ENCODE data around the gene ARHGEF16.

Gene ARHGEF16

GRCh38 chr1:3504151-3504821, 49.8 kb downstream of the ARHGEF16 start:
- DNase-seq, result no peak

DNA sequence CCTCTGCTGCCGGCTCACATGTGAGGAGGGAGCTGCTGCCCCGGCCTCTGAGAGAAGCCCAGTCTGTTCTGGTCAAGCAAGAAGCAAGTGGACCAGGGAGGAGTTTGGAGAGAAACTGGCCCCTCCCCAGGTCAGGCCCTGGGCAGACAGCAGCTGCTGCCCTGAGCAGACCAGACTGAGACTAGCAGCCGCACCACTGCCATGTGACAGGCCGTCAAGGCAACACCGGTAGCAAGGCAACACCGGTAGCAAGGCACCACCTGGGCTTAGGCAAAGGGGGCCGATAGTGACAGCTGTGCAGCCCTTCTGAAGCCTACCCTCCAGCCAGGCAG, 50.3 kb downstream of the ARHGEF16 start:
- no peak for DNase-seq

GRCh38 chr1:3505161-3505560, 50.7 kb downstream of the ARHGEF16 start:
- no peak for DNase-seq

GRCh38 chr1:3506041-3506440, 51.6 kb downstream of the ARHGEF16 start:
- no peak for DNase-seq

- no peak for DNase-seq
Measured at GRCh38 chr1:3506943-3507342, 52.5 kb downstream of the ARHGEF16 start.

GRCh38 chr1:3507636-3508275, 53.3 kb downstream of the ARHGEF16 start:
- DNase-seq, result no peak

DNA sequence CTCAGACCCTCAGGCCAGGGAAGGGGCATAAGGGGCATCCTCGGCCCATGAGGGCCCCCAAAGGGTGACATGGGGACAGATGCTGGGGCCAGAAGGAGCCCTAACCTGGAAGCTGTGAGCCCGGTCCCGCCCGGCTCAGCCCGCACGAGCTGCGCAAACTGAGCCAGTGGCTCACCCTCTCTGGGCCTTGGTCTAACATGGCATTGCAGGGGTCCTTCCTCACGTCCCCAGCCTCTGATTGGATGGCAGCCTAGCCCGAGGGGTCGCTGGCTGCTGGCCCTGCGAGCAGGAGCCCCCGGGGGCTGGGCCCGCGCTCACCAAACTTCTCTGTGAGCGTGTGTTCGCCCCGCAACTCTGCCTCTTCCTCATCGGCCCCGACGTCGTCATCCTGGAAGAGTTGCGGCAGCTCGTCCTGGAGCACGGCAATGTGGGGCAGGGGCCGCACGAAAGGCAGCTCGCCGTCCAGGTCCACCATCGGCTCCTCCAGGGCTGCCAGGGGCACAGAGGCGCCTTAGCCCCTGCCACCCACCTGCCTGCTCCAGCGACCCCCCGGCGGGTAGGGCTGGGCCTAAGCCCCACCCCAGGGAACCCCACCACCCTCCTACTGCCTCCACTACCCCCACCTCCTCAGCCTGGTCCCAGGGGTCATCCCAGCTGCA, 54.4 kb downstream of the ARHGEF16 start:
- no peak for DNase-seq

DNA sequence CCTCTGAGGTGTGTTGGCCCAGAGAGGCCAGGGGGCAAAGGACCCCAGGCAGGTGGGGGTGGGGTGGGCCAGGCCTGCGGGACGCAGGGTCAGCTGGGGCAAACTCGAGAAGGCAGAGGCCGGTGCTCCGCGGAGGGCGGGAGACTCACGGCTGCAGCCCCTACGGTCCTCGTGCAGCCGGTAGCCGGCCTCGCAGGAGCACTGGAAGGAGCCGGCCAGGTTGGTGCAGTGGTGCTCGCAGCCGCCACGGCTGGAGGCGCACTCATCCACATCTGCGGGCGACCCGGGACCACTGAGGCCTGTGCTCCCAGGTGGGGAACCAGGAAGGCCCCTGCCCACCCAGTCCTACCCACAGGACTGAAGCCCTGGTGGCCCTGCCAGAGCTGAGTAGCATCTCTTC, 55.3 kb downstream of the ARHGEF16 start:
- DNase-seq, result no peak

DNA sequence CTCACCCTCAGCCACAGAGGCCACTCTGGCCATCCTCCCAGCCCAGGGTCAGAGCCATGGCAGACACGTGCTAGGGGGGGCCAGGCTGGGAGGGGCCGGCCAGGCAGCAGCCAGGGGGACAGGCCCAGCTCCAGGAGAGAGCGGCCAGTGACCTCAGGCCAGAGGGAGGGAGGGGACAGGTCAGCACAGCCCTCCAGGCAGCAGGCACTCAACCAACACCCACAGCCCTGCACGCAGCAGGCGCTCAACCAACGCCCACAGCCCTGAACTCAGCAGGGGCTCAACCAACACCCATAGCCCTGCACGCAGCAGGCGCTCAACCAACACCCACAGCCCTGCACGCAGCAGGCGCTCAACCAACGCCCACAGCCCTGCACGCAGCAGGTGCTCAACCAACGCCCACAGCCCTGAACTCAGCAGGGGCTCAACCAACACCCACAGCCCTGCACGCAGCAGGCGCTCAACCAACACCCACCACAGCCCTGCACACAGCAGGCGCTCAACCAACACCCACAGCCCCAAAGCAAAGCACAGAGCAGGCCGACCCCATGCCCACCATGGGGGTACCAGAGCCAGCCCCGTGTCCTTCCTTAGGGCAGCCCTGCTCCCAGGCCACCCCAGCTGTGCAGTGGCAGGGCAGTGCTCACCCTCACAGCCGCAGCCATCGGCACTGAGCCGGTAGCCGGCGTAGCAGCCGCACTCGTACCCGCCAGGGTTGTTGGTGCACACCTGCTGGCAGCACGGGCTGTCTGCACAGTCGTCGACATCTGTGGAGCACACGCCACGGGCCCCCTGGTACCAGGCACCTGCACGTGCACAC, 55.9 kb downstream of the ARHGEF16 start:
- DNase-seq, result no peak

GRCh38 chr1:3510956-3511250, 56.4 kb downstream of the ARHGEF16 start:
- no peak for DNase-seq

DNA sequence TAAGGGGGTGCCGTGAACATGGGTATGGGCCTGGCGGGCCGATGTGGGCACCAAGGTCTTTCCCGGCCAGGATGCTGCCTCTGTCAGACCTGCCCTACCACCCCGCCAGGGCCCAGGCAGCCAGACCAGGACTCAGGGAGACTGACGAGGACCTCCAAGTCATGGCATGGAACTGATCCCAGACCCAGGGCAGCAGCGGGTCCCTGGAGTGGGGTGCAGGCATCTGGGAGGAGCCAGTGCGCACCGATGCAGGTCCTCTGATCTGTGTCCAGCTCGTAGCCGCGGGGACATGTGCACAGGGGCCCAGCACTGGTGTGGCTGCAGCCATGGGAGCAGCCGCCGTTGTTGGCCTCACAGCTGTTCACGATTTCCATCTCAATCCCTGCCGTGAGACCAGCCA, 56.8 kb downstream of the ARHGEF16 start:
- no peak for DNase-seq

GRCh38 chr1:3511856-3512255, 57.4 kb downstream of the ARHGEF16 start:
- no peak for DNase-seq

DNA sequence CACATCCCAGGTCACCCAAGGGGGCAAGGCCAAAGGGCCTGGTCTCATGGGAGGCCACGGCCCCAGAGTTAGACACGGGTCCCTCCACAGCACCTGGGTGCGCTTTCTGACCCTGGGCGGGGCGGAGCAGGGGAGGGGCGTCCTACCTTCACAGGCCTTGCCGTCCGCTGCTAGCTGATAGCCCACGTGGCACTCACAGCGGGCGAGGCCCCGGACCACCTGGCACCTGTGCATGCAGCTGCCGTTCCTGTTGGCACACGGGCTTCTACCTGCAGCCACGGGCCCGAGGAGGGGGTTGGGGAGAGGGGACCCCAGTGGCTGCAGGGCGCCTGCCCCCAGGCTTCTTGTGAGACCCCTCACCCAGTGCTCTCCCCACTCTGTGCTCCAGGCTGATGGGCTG, 59.9 kb downstream of the ARHGEF16 start:
- no peak for DNase-seq

- DNase-seq, result no peak
Measured at GRCh38 chr1:3515272-3515671, 60.8 kb downstream of the ARHGEF16 start.

DNA sequence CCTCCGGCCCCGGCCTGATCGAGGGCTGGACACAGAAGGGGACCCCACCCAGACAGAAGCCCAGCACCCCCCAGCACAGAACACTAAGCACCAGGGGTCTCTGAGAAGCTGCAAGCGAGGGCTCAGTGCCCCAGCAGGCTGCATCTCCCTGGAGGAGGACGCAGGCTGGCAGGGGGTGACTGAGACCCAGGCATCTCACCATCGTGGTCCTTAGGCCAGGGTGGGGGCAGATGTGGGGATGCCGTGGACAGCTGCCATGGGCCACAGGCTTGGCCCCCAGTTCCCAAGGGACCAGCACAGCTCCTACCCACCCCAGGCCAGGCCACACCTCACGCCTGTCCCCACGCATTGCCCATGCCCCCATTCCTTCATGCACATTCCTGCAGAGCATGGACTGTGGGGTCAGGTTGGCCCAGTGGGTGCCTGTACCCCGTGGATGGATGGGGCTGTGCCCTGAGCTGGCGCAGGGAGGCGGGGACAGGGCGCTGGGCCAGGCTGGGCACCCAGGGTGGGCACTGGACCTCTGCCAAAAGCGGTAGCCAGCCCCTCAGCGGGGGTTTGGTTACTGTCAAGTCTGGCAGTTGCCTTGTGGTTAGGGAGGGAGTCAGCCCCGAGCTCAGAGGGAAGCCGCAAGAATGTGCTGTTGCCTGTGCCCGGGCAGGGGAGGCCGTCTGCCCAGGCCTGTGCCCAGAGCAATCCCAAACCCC, 61.5 kb downstream of the ARHGEF16 start:
- DNase-seq, result no peak

GRCh38 chr1:3516481-3516869, 62.0 kb downstream of the ARHGEF16 start:
- DNase-seq, result no peak

DNA sequence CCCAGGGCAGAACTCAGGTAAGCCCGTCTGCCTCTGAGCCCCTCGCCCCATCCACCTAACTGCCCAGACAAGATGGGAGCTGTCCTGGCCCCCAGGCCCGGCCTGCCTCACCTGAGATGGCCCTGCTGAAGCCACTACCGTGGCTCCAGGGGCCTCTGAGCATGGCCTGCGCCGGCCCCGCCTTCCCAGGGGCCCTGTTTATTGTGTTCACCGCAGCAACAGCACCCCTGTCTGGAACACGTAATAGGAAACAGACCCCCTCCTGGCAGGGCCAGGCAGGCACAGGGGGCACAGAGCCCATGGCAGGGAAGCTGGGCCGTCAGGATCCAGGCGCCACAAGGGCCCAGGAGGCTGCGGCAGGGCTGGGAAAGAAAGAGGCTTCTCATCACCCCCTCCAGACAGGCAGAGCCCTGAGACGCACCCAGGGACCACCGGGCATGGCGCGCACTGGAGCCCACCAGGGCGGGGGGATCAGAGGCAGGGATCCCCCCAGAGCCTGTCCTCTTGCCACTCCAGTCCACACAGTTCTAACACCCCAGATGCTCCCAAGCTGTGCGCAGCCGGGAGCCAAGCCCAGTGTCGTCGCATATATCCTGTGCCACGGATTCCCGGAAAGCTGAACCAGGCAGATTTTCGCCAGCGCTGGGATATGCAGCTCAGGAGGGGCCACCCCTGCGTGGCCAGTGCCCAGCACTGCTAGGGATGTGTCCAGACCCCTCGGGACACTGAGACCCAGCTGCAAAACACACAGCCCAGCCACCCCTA, 62.6 kb downstream of the ARHGEF16 start:
- DNase-seq, result no peak

GRCh38 chr1:3518256-3518655, 63.8 kb downstream of the ARHGEF16 start:
- DNase-seq, result peak in 1 of 2 donors; percentile 35

GRCh38 chr1:3518756-3519155, 64.3 kb downstream of the ARHGEF16 start:
- no peak for DNase-seq

DNA sequence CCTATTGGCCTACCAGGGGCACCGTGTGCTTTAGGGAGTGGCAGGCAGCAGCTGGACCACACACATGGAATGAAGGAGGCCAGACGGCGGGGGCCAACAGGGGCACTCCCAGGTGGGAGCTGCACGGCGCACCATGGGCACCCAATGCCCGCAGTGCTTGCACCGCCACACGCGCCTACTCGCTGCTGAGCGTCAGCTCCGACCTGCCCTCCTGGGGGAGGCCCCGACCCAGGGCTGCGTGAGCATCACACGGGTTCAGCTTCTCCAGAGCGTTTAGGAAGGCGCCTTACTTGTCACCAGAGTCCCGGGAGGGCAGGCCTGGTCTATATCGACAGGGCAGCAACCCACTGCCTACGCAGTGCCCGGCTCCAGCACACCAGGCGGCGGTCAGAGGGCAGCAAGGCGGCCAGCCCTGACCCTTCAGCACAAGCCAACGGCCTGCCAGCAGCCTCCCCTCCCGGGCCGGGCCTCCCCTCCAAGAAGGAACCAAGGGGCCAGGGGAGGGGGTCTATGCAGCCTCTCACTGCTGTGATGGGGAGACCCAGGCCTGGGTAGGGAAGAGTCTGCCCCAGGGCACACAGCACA, 64.9 kb downstream of the ARHGEF16 start:
- DNase-seq, result no peak

DNA sequence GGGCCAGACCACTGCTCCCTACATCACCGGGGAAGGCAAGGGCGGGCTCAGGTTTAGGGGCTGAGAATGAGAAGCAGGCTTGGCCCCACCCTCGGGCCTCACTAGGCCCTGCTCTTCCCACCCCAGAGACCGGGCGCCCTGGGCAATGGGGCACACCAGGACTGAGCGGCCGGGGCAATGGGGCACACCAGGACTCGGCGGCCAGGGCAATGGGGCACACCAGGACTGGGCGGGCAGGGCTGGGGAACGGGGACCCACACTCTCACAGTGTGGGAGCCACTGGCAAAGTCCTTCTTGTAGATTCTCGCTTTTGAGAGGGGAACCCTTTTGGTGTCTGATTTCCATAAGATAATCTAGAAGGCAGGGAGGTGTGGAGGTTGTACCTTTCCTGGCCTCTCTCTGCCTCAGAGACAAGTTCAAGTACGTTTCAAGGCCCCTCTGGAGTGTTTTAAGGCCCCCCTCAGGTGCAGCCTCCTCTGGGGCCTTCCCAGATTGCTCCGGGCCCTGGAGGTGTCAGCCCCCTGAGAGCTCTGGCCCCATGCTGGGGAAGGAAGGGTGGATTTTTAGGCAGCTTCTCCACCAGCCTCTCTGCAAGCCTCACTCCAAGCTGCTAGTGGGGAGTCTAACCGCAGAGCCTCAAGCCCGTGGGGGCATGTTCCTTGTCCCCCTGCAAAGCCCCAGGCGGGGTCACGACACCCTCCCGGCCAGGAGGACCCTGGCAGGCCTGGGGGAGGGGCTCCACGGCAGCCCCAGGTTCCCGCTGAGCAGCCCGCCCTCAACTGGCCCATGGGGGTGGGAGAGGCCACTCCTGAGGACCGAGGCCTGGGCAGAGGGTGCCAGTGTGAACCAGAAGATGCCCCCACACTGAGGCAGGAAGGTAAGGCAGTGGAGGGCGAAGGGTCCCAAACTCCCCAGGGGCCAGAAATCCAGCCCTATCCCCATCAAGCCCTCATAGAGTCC, 66.2 kb downstream of the ARHGEF16 start:
- no peak for DNase-seq

All from CD4-positive, alpha-beta T cell treated with Interferon alpha-2 for 1 hour (primary cell).